Neural cell (in vitro differentiated cells): ENCODE measurements around the gene PMF1. TPM values are rescaled to one million over a fixed set of nuclear protein-coding genes. Genes with fewer than 3 reads are reported as not detected.

Source experiments
- H2AFZ ChIP-seq: fragments of 200-600, 300-800 bp; sonication (generic), shearing (Covaris generic); 2 replicates; pipeline ENCODE4 v1.6.0; 2014; ENCODE audit warnings: low read depth, mild to moderate bottlenecking, antibody characterized with exemption, low read length, moderate library complexity
- H3F3A ChIP-seq: fragments of 200-600 bp; shearing (Covaris generic); 2 replicates; pipeline ENCODE4 v1.6.1; 2016; ENCODE audit warnings: mild to moderate bottlenecking, moderate library complexity, mixed read lengths, antibody characterized with exemption, low read length; ENCODE audit not compliant: insufficient read depth, poor library complexity, severe bottlenecking
- H3K27ac ChIP-seq: fragments of 200-600, 300-800 bp; sonication (generic), shearing (Covaris generic); 2 replicates; pipeline ENCODE4 v1.5.1; 2014; ENCODE audit warnings: mild to moderate bottlenecking, low read length, moderate library complexity
- H3K27me3 ChIP-seq: fragments of 300-800, 200-600 bp; sonication (generic), shearing (Covaris generic); 2 replicates; pipeline ENCODE4 v1.6.0; 2014; ENCODE audit warnings: mild to moderate bottlenecking, low read depth, low read length, moderate library complexity; ENCODE audit not compliant: insufficient read depth
- H3K36me3 ChIP-seq: fragments of 300-800, 200-600 bp; sonication (generic), shearing (Covaris generic); 2 replicates; pipeline ENCODE4 v1.5.1; 2014; ENCODE audit warnings: mild to moderate bottlenecking, antibody characterized with exemption, low read length, moderate library complexity; ENCODE audit not compliant: insufficient read depth
- H3K4me2 ChIP-seq: fragments of 300-800, 200-600 bp; sonication (generic), shearing (Covaris generic); 2 replicates; pipeline ENCODE4 v1.6.0; 2014; ENCODE audit warnings: mild to moderate bottlenecking, low read length
- H3K4me3 ChIP-seq: fragments of 300-800, 200-600 bp; sonication (generic), shearing (Covaris generic); 2 replicates; pipeline ENCODE4 v1.5.1; 2014; ENCODE audit warnings: mild to moderate bottlenecking, low read length, moderate library complexity
- H3K79me2 ChIP-seq: fragments of 200-600 bp; shearing (Covaris generic); replicated peaks from 2 replicates; pipeline ENCODE4 v1.6.0; 2014; ENCODE audit warnings: mild to moderate bottlenecking, low read length, moderate library complexity; ENCODE audit not compliant: insufficient read depth
- H3K9ac ChIP-seq: fragments of 300-800, 200-600 bp; sonication (generic), shearing (Covaris generic); 2 replicates; pipeline ENCODE4 v1.6.1; 2016; ENCODE audit warnings: mild to moderate bottlenecking, low read length, mixed read lengths
- H3K9me2 ChIP-seq: fragments of 200-600 bp; shearing (Covaris generic); 2 replicates; pipeline ENCODE4 v1.6.1; 2016; ENCODE audit warnings: mild to moderate bottlenecking, low read length, mixed read lengths; ENCODE audit not compliant: insufficient read depth
- H3K9me3 ChIP-seq: fragments of 200-600, 300-800 bp; sonication (generic), shearing (Covaris generic); 2 replicates; pipeline ENCODE4 v1.6.1; 2016; ENCODE audit warnings: mild to moderate bottlenecking, mixed run types, low read length, moderate library complexity, mixed read lengths
- H4K20me1 ChIP-seq: fragments of 200-600 bp; shearing (Covaris generic); 2 replicates; pipeline ENCODE4 v1.6.1; 2016; ENCODE audit warnings: mild to moderate bottlenecking, mixed run types; ENCODE audit not compliant: insufficient read depth
- CTCF ChIP-seq: fragments of 450-650 bp; IDR thresholded peaks from 2 replicates; pipeline ENCODE4 v1.5.1; 2014; ENCODE audit warnings: antibody characterized with exemption, mild to moderate bottlenecking, moderate library complexity; ENCODE audit not compliant: poor library complexity, severe bottlenecking
- EP300 ChIP-seq: fragments of 450-650 bp; conservative IDR thresholded peaks from 2 replicates; pipeline ENCODE4 v1.6.1; 2014; ENCODE audit warnings: antibody characterized with exemption, mild to moderate bottlenecking, moderate library complexity; ENCODE audit not compliant: poor library complexity, severe bottlenecking
- EZH2 ChIP-seq: fragments of 200-600, 300-800 bp; shearing (Covaris generic), sonication (generic); IDR thresholded peaks from 2 replicates; pipeline ENCODE4 v1.6.1; 2014; ENCODE audit warnings: antibody characterized with exemption, low read length, borderline replicate concordance, mild to moderate bottlenecking; ENCODE audit not compliant: insufficient read depth, poor library complexity, severe bottlenecking
- MXI1 ChIP-seq: fragments of 450-650 bp; conservative IDR thresholded peaks from 2 replicates; pipeline ENCODE4 v1.6.1; 2014; ENCODE audit warnings: antibody characterized with exemption, mild to moderate bottlenecking; ENCODE audit not compliant: poor library complexity, severe bottlenecking
- POLR2AphosphoS5 ChIP-seq: IDR thresholded peaks from 2 replicates; pipeline ENCODE4 v1.6.1; 2012
- RAD21 ChIP-seq: fragments of 450-650 bp; conservative IDR thresholded peaks from 2 replicates; pipeline ENCODE4 v1.6.1; 2014; ENCODE audit warnings: antibody characterized with exemption, mild to moderate bottlenecking, moderate library complexity
- REST ChIP-seq: IDR thresholded peaks from 2 replicates; pipeline ENCODE4 v1.6.1; 2012; ENCODE audit warnings: borderline replicate concordance
- SMC3 ChIP-seq: fragments of 450-650 bp; conservative IDR thresholded peaks from 2 replicates; pipeline ENCODE4 v1.6.1; 2014; ENCODE audit warnings: antibody characterized with exemption, mild to moderate bottlenecking, moderate library complexity; ENCODE audit not compliant: poor library complexity
- TAF1 ChIP-seq: IDR thresholded peaks from 2 replicates; pipeline ENCODE4 v1.6.1; 2012; ENCODE audit warnings: low read depth
- polyA plus RNA-seq: library from polyadenylated mRNA; depleted of rRNA; stranded (reverse); fragments of >200 nt; gene quantifications from 2 replicates; pipeline ENCODE4 v1.2.3, GENCODE V29; 2014

The PMF1 gene
- polyA plus RNA-seq, 1 donor from 2014 or later, result 97.0 TPM

GRCh38 chr1:156217871-156218270, 5.1 kb downstream of the PMF1 start:
- H2AFZ ChIP-seq, result no peak overlapping the region
- H3K79me2 ChIP-seq, result peaks cover 14% of the 10 kb centered on the region
- no peaks in the 10 kb centered on the region for H3K9me3 ChIP-seq
- no peak overlapping the region for H3K27ac ChIP-seq
- H3F3A ChIP-seq, result no peaks in the 10 kb centered on the region
- H3K36me3 ChIP-seq, result no peaks in the 10 kb centered on the region
- no peak overlapping the region for H3K4me3 ChIP-seq
- no peaks in the 10 kb centered on the region for H4K20me1 ChIP-seq
- no peaks in the 10 kb centered on the region for H3K9me2 ChIP-seq
- H3K4me2 ChIP-seq, result no peak overlapping the region
- H3K9ac ChIP-seq, result no peak overlapping the region
- H3K27me3 ChIP-seq, result no peaks in the 10 kb centered on the region
- TF ChIP-seq REST, result no peak
- TF ChIP-seq POLR2AphosphoS5, result no peak
- no peak for TF ChIP-seq EP300
- TF ChIP-seq MXI1, result no peak
- no peak for TF ChIP-seq CTCF
- no peak for TF ChIP-seq TAF1
- no peak for TF ChIP-seq EZH2
- no peak for TF ChIP-seq SMC3
- no peak for TF ChIP-seq RAD21

GRCh38 chr1:156220226-156220625, 7.4 kb downstream of the PMF1 start:
- Histone ChIP-seq H3K27me3 (no peaks in the 10 kb centered on the region), H3K4me3 (no peak overlapping the region), H3K36me3 (no peaks in the 10 kb centered on the region), H4K20me1 (no peaks in the 10 kb centered on the region), H3K79me2 (peaks cover 7% of the 10 kb centered on the region), H3K9me2 (no peaks in the 10 kb centered on the region), H3F3A (no peaks in the 10 kb centered on the region), H3K4me2 (no peak overlapping the region), H2AFZ (no peak overlapping the region), H3K27ac (no peak overlapping the region), H3K9ac (no peak overlapping the region), H3K9me3 (no peaks in the 10 kb centered on the region)
- TF ChIP-seq POLR2AphosphoS5 (no peak), REST (no peak), MXI1 (no peak), RAD21 (no peak), EZH2 (no peak), EP300 (no peak), SMC3 (no peak), CTCF (no peak), TAF1 (no peak)
